WTC11 (cell line): Measurements from ENCODE around the gene HOXB8.

Experiments used
- ATF1 ChIP-seq: sonication (generic); formaldehyde crosslinking; IDR thresholded peaks from 2 replicates; pipeline ENCODE4 v1.8.1; 2023; ENCODE audit warnings: mild to moderate bottlenecking, moderate library complexity, missing genetic modification reagents
- FOXK1 ChIP-seq: sonication (generic); formaldehyde crosslinking; IDR thresholded peaks from 2 replicates; pipeline ENCODE4 v1.8.0; 2022; ENCODE audit warnings: mild to moderate bottlenecking, moderate library complexity, missing genetic modification reagents
- SP1 ChIP-seq: sonication (generic); formaldehyde crosslinking; conservative IDR thresholded peaks from 2 replicates; pipeline ENCODE4 v1.8.1; 2022; ENCODE audit warnings: missing genetic modification reagents
- ZNF138 ChIP-seq: sonication (generic); formaldehyde crosslinking; conservative IDR thresholded peaks from 2 replicates; pipeline ENCODE4 v1.8.1; 2022; ENCODE audit warnings: mild to moderate bottlenecking, moderate library complexity, missing genetic modification reagents
- ZNF263 ChIP-seq: sonication (generic); formaldehyde crosslinking; IDR thresholded peaks from 2 replicates; pipeline ENCODE4 v1.8.1; 2022; ENCODE audit warnings: low read depth, mild to moderate bottlenecking, moderate library complexity, missing genetic modification reagents
- TF ChIP-seq, protein P1 (sequence below): sonication (generic); formaldehyde crosslinking; IDR thresholded peaks from 2 replicates; pipeline ENCODE4 v1.8.1; 2022; ENCODE audit warnings: low read depth, missing genetic modification reagents, borderline replicate concordance
- TF ChIP-seq, protein P2 (sequence below): fragments of 200-600 bp; IDR thresholded peaks from 2 replicates; pipeline ENCODE4 v1.8.0; 2022; ENCODE audit warnings: antibody characterized with exemption
- TF ChIP-seq, protein P3 (sequence below): sonication (generic); formaldehyde crosslinking; IDR thresholded peaks from 2 replicates; pipeline ENCODE4 v1.8.1; 2023; ENCODE audit warnings: mild to moderate bottlenecking, missing genetic modification reagents, moderate library complexity

DNA sequence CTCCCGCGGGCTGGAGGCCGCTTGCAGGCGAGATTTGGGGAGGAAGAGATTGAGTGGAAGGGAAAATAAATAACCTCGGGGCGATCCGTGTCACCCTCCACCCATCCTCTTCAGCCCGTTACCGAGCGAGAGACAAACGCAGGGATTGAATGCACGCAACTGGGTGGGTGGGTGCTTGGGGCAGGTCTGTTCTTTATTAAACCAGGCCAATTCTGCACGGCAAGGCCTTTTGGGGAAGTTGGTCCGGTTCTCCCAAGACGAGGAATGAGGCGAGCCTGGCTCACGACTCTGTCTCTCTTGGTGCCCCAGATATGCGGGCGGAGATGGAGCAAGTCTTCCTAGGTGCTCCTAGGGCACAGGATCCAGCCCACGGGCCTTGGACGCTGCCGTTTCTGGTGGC is 3.9 kb downstream of the HOXB8 start:
- TF ChIP-seq SP1 (CRISPR knock-in tag) (no peak), FOXK1 (CRISPR knock-in tag) (no peak), ATF1 (CRISPR knock-in tag) (no peak), ZNF138 (no peak), ZNF263 (CRISPR knock-in tag) (no peak)
- TF ChIP-seq, protein P1, sequence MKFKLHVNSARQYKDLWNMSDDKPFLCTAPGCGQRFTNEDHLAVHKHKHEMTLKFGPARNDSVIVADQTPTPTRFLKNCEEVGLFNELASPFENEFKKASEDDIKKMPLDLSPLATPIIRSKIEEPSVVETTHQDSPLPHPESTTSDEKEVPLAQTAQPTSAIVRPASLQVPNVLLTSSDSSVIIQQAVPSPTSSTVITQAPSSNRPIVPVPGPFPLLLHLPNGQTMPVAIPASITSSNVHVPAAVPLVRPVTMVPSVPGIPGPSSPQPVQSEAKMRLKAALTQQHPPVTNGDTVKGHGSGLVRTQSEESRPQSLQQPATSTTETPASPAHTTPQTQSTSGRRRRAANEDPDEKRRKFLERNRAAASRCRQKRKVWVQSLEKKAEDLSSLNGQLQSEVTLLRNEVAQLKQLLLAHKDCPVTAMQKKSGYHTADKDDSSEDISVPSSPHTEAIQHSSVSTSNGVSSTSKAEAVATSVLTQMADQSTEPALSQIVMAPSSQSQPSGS (CRISPR knock-in tag), result no peak
- TF ChIP-seq, protein P2, sequence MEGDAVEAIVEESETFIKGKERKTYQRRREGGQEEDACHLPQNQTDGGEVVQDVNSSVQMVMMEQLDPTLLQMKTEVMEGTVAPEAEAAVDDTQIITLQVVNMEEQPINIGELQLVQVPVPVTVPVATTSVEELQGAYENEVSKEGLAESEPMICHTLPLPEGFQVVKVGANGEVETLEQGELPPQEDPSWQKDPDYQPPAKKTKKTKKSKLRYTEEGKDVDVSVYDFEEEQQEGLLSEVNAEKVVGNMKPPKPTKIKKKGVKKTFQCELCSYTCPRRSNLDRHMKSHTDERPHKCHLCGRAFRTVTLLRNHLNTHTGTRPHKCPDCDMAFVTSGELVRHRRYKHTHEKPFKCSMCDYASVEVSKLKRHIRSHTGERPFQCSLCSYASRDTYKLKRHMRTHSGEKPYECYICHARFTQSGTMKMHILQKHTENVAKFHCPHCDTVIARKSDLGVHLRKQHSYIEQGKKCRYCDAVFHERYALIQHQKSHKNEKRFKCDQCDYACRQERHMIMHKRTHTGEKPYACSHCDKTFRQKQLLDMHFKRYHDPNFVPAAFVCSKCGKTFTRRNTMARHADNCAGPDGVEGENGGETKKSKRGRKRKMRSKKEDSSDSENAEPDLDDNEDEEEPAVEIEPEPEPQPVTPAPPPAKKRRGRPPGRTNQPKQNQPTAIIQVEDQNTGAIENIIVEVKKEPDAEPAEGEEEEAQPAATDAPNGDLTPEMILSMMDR, result no peak
- TF ChIP-seq, protein P3, sequence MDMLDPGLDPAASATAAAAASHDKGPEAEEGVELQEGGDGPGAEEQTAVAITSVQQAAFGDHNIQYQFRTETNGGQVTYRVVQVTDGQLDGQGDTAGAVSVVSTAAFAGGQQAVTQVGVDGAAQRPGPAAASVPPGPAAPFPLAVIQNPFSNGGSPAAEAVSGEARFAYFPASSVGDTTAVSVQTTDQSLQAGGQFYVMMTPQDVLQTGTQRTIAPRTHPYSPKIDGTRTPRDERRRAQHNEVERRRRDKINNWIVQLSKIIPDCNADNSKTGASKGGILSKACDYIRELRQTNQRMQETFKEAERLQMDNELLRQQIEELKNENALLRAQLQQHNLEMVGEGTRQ (CRISPR knock-in tag), result no peak
